Small intestine (tissue), 7 donors: ENCODE measurements around the gene WNT3A. TPM values are rescaled to one million over a fixed set of nuclear protein-coding genes. Genes with fewer than 3 reads are reported as not detected.

Experiments
- DNase-seq, 2 donors: peaks; one replicate each; pipeline versions ENCODE4 v3.0.0 to v3.0.0-alpha.2; 2013
- FAIRE-seq: peaks from 2 replicates; lab custom pipeline; 2012; peaks lifted over from hg19 to GRCh38; lab: Jason Lieb, UNC
- H3K27ac ChIP-seq, 3 donors: one replicate each; pipeline ENCODE4 v1.5.1; 2013; ENCODE audit warnings: low read length in 2 of 3, mild to moderate bottlenecking in 2 of 3, control low read depth in 1 of 3, inconsistent platforms in 1 of 3, low read depth in 1 of 3, moderate library complexity in 1 of 3
- H3K27me3 ChIP-seq, 3 donors: one replicate each; pipeline ENCODE4 v1.6.1; 2013; ENCODE audit warnings: low read length in 3 of 3, inconsistent platforms in 1 of 3; ENCODE audit not compliant: control insufficient read depth in 3 of 3, insufficient read depth in 3 of 3
- H3K36me3 ChIP-seq, 3 donors: one replicate each; pipeline ENCODE4 v1.6.1; 2013; ENCODE audit warnings: low read length in 3 of 3, inconsistent platforms in 1 of 3, low read depth in 1 of 3, mild to moderate bottlenecking in 1 of 3, moderate library complexity in 1 of 3; ENCODE audit not compliant: control insufficient read depth in 3 of 3, insufficient read depth in 2 of 3
- H3K4me1 ChIP-seq, 3 donors: one replicate each; pipeline ENCODE4 v1.6.1; 2013; ENCODE audit warnings: low read length in 2 of 3, inconsistent platforms in 1 of 3, low read depth in 1 of 3, mild to moderate bottlenecking in 1 of 3, moderate library complexity in 1 of 3; ENCODE audit not compliant: control insufficient read depth in 3 of 3, insufficient read depth in 2 of 3
- H3K4me3 ChIP-seq, 3 donors: one replicate each; pipeline ENCODE4 v1.5.1; 2013; ENCODE audit warnings: low read length in 3 of 3, control low read depth in 1 of 3, inconsistent platforms in 1 of 3, low read depth in 1 of 3, mild to moderate bottlenecking in 1 of 3, moderate library complexity in 1 of 3
- H3K9me3 ChIP-seq, 2 donors: one replicate each; pipeline ENCODE4 v1.6.1; 2013; ENCODE audit warnings: low read depth in 1 of 2, low read length in 1 of 2; ENCODE audit not compliant: control insufficient read depth in 2 of 2, insufficient read depth in 1 of 2
- WGBS, 3 donors: extraction: QIAGEN DNeasy Blood & Tissue Kit; methylation state at CpG; one replicate each; pipeline ENCODE4 v1.1.7; 2013; 5-methylcytosine and 5-hydroxymethylcytosine counted together
- polyA plus RNA-seq, 4 donors: library from polyadenylated mRNA; stranded (reverse) in 3 of 4; unstranded in 1 of 4; fragments of 200-250 nt in 3 of 4; fragments of 120-200 nt in 1 of 4; gene quantifications; one replicate each; pipeline versions ENCODE4 v1.2.1 to v1.2.3, GENCODE V29; 2013
- donor health status: healthy with polysubstance abuse.
- donor health status: control.
- donor health status: control.
- donor health status: Bipolar disorder and iron deficiency.
- donor health status: healthy.

Gene WNT3A
- polyA plus RNA-seq, 4 donors: 0.01 TPM; not detected in 3

GRCh38 chr1:228070173-228070572, 63.4 kb downstream of the WNT3A start:
- Histone ChIP-seq H3K9me3 (no peaks in the 10 kb centered on the region), H3K4me3 (no peak overlapping the region), H3K4me1 (no peaks in the 10 kb centered on the region), H3K27me3 (peaks cover 0 to 47% (median 5%) of the 10 kb centered on the region in 3 donors), H3K27ac (no peak overlapping the region), H3K36me3 (no peaks in the 10 kb centered on the region)
- FAIRE-seq (no peak), DNase-seq (no peak)
- WGBS, 3 donors: 54 to 60% (median 58%) methylated on average over 2 of the region's 2 CpGs

GRCh38 chr1:228070851-228071250, 64.1 kb downstream of the WNT3A start:
- no peaks in the 10 kb centered on the region for H3K9me3 ChIP-seq
- H3K27ac ChIP-seq: no peak overlapping the region
- DNase-seq (no peak), FAIRE-seq (no peak)
- H3K4me1 ChIP-seq: no peaks in the 10 kb centered on the region
- peaks cover 0 to 52% (median 3%) of the 10 kb centered on the region in 3 donors for H3K27me3 ChIP-seq
- no peaks in the 10 kb centered on the region for H3K36me3 ChIP-seq
- H3K4me3 ChIP-seq: no peak overlapping the region
- WGBS, 3 donors: 61 to 73% (median 69%) methylated on average over 3 of the region's 3 CpGs

GRCh38 chr1:228071839-228072657, 65.2 kb downstream of the WNT3A start:
- Histone ChIP-seq H3K4me1 (no peaks in the 10 kb centered on the region), H3K36me3 (no peaks in the 10 kb centered on the region), H3K27ac (no peak overlapping the region), H3K4me3 (no peak overlapping the region), H3K9me3 (no peaks in the 10 kb centered on the region), H3K27me3 (peaks cover 0 to 43% (median 0%) of the 10 kb centered on the region in 3 donors)
- 24 to 53% (median 47%) methylated on average over 7 of the region's 7 CpGs for WGBS, 3 donors
- FAIRE-seq: no peak
- DNase-seq: no peak

GRCh38 chr1:228072658-228073043, 65.9 kb downstream of the WNT3A start:
- no peak for FAIRE-seq
- WGBS, 3 donors: 42 to 48% (median 44%) methylated on average over 5 of the region's 5 CpGs
- no peaks in the 10 kb centered on the region for H3K4me1 ChIP-seq
- H3K36me3 ChIP-seq: no peaks in the 10 kb centered on the region
- DNase-seq: no peak
- no peaks in the 10 kb centered on the region for H3K9me3 ChIP-seq
- H3K27ac ChIP-seq: no peak overlapping the region
- peaks cover 0 to 39% (median 0%) of the 10 kb centered on the region in 3 donors for H3K27me3 ChIP-seq
- H3K4me3 ChIP-seq: no peak overlapping the region

GRCh38 chr1:228073061-228073856, 66.5 kb downstream of the WNT3A start:
- no peak for DNase-seq
- H3K27ac ChIP-seq: no peak overlapping the region
- FAIRE-seq: no peak

GRCh38 chr1:228073857-228074545, 67.2 kb downstream of the WNT3A start:
- DNase-seq: no peak
- H3K27ac ChIP-seq: no peak overlapping the region
- H3K4me3 ChIP-seq: no peak overlapping the region
- H3K36me3 ChIP-seq: no peaks in the 10 kb centered on the region
- WGBS, 3 donors: 32 to 41% (median 32%) methylated on average over 14 to 16 of the region's 16 CpGs
- FAIRE-seq: no peak
- H3K27me3 ChIP-seq: peaks cover 0 to 31% (median 0%) of the 10 kb centered on the region in 3 donors
- no peaks in the 10 kb centered on the region for H3K4me1 ChIP-seq
- no peaks in the 10 kb centered on the region for H3K9me3 ChIP-seq

More at GRCh38 chr1:228073061-228073856, 66.5 kb downstream of the WNT3A start:
- Histone ChIP-seq H3K27me3 (peaks cover 0 to 38% (median 0%) of the 10 kb centered on the region in 3 donors), H3K9me3 (no peaks in the 10 kb centered on the region), H3K4me1 (no peaks in the 10 kb centered on the region), H3K36me3 (no peaks in the 10 kb centered on the region), H3K4me3 (no peak overlapping the region)
- WGBS, 3 donors: 48 to 64% (median 58%) methylated on average over 21 to 23 of the region's 23 CpGs

GRCh38 chr1:228074954-228075730, 68.3 kb downstream of the WNT3A start:
- H3K9me3 ChIP-seq: no peaks in the 10 kb centered on the region
- H3K36me3 ChIP-seq: no peaks in the 10 kb centered on the region
- H3K4me3 ChIP-seq: no peak overlapping the region
- peaks cover 0 to 25% (median 0%) of the 10 kb centered on the region in 3 donors for H3K27me3 ChIP-seq
- H3K4me1 ChIP-seq: no peaks in the 10 kb centered on the region
- WGBS, 3 donors: 27 to 43% (median 33%) methylated on average over 17 to 18 of the region's 18 CpGs
- no peak for DNase-seq
- H3K27ac ChIP-seq: no peak overlapping the region
- FAIRE-seq: no peak
